Gastrocnemius medialis (tissue), 4 donors: ENCODE measurements around the gene PIAS4.

Experiments used
- POLR2A ChIP-seq, 2 donors: fragments of 450-650 bp; IDR thresholded peaks; one replicate each; pipeline ENCODE4 v1.6.1; 2017; ENCODE audit warnings: antibody characterized with exemption in 2 of 2, mild to moderate bottlenecking in 2 of 2, moderate library complexity in 2 of 2
- TF ChIP-seq, protein P1 (sequence below), 5 experiments: fragments of 450-650 bp in 3 of 5; fragments of 200-600 bp in 2 of 5; sonication (generic) in 2 of 5; IDR thresholded peaks in 4 of 5; conservative IDR thresholded peaks in 1 of 5; 1 replicate in 4 of 5; 2 replicates in 1 of 5; pipeline ENCODE4 v1.5.1; 2016 to 2019; ENCODE audit warnings: antibody characterized with exemption in 5 of 5, mild to moderate bottlenecking in 3 of 5, moderate library complexity in 3 of 5

DNA sequence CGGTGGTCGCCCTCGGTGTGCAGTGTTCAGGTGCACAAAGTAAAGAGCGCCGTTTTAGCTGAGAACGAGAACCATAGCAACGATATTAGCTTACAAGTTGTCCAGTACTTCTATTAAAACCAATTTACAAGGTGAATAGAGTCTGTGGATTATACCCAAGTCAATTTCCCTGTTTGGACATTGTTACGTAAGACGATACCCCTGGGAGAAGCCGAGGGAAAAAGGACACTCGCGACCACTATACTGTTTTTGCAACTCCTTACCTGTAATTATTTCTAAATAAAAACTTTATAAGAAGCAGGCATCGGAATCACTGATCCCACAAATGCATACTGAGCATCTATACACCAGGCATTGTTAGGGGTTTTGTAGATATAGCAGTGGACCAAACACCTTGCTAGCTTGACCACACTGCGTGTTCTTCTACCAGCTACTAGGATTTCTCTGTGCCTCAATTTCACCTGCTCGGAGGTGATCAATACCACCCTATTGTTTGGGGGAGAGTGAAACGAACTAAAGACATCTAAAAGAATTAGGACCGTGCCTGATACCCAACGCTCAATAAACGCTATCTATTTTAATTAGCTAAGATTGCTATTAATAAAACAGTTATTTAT, 21.8 kb upstream of the PIAS4 start:
- TF ChIP-seq POLR2A (IDR thresholded peaks at IDR 0.05): no peak
- TF ChIP-seq, protein P1, sequence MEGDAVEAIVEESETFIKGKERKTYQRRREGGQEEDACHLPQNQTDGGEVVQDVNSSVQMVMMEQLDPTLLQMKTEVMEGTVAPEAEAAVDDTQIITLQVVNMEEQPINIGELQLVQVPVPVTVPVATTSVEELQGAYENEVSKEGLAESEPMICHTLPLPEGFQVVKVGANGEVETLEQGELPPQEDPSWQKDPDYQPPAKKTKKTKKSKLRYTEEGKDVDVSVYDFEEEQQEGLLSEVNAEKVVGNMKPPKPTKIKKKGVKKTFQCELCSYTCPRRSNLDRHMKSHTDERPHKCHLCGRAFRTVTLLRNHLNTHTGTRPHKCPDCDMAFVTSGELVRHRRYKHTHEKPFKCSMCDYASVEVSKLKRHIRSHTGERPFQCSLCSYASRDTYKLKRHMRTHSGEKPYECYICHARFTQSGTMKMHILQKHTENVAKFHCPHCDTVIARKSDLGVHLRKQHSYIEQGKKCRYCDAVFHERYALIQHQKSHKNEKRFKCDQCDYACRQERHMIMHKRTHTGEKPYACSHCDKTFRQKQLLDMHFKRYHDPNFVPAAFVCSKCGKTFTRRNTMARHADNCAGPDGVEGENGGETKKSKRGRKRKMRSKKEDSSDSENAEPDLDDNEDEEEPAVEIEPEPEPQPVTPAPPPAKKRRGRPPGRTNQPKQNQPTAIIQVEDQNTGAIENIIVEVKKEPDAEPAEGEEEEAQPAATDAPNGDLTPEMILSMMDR (IDR thresholded peaks at IDR 0.05 in 4 of 5, conservative IDR thresholded peaks at IDR 0.05 in 1 of 5): no peak
